ENCODE data around the gene CORO2B.

- TF ChIP-seq CTCF (IDR thresholded peaks at IDR 0.05) (no peak), EP300 (IDR thresholded peaks at IDR 0.05) (no peak), POLR2A (IDR thresholded peaks at IDR 0.05) (no peak), POLR2AphosphoS5 (IDR thresholded peaks at IDR 0.05) (no peak)
Measured at GRCh38 chr15:68733666-68734065, 154.9 kb downstream of the CORO2B start.
